Activated CD8-positive, alpha-beta T cell treated with anti-CD3 and anti-CD28 coated beads for 36 hours (primary cell): ENCODE results near the gene GAB3. TPM values are rescaled to one million over a fixed set of nuclear protein-coding genes. Genes with fewer than 3 reads are reported as not detected.

ENCODE experiments used
- ATAC-seq: fragments of 200-7000 bp; cut with Tn5 transposase; one replicate; pipeline ENCODE4 v1.10.0; 2021; ENCODE audit warnings: mild to moderate bottlenecking, moderate library complexity
- CTCF ChIA-PET: fragments of 350-600 bp; sonication (Branson Sonifier 250); formaldehyde crosslinking; loops from one replicate; lab custom pipeline; 2021; ENCODE audit warnings: antibody characterized with exemption; lab: Charles Lee
- POLR2A ChIA-PET: fragments of 350-600 bp; sonication (Branson Sonifier 250); formaldehyde crosslinking; loops from one replicate; lab custom pipeline; 2021; ENCODE audit warnings: antibody characterized with exemption; lab: Charles Lee
- DNase-seq: peaks from one replicate; pipeline ENCODE4 v3.0.0-alpha.2; 2020
- H3K27ac Mint-ChIP-seq: one replicate; pipeline ENCODE4 v1.8.0; 2021; ENCODE audit warnings: mild to moderate bottlenecking, mixed read lengths
- H3K27me3 Mint-ChIP-seq: one replicate; pipeline ENCODE4 v1.8.0; 2021; ENCODE audit warnings: mixed read lengths
- H3K36me3 Mint-ChIP-seq: one replicate; pipeline ENCODE4 v1.8.0; 2021; ENCODE audit warnings: low read depth, mixed read lengths
- H3K4me1 Mint-ChIP-seq: one replicate; pipeline ENCODE4 v1.8.0; 2021; ENCODE audit warnings: low read depth, mixed read lengths
- H3K4me3 Mint-ChIP-seq: one replicate; pipeline ENCODE4 v1.8.0; 2021; ENCODE audit warnings: mild to moderate bottlenecking, moderate library complexity, mixed read lengths
- H3K9me3 Mint-ChIP-seq: one replicate; pipeline ENCODE4 v1.8.0; 2021; ENCODE audit warnings: mixed read lengths
- intact Hi-C: fragments of 100-400 bp; cut with micrococcal nuclease; formaldehyde crosslinking; loops from one replicate; pipeline ENCODE4 v1.10.0; 2022
- total RNA-seq, 2 experiments: library from RNA; stranded (reverse); gene quantifications; one replicate each; pipeline ENCODE4 v1.2.3, GENCODE V29; 2021
- TF ChIP-seq, protein P1 (sequence below): fragments of 200-600 bp; IDR thresholded peaks from one replicate; pipeline ENCODE4 v1.8.0; 2022; ENCODE audit warnings: antibody characterized with exemption, mild to moderate bottlenecking

Gene GAB3
- total RNA-seq, 2 experiments from 2014 or later: 3.9 to 5.0 TPM

DNA sequence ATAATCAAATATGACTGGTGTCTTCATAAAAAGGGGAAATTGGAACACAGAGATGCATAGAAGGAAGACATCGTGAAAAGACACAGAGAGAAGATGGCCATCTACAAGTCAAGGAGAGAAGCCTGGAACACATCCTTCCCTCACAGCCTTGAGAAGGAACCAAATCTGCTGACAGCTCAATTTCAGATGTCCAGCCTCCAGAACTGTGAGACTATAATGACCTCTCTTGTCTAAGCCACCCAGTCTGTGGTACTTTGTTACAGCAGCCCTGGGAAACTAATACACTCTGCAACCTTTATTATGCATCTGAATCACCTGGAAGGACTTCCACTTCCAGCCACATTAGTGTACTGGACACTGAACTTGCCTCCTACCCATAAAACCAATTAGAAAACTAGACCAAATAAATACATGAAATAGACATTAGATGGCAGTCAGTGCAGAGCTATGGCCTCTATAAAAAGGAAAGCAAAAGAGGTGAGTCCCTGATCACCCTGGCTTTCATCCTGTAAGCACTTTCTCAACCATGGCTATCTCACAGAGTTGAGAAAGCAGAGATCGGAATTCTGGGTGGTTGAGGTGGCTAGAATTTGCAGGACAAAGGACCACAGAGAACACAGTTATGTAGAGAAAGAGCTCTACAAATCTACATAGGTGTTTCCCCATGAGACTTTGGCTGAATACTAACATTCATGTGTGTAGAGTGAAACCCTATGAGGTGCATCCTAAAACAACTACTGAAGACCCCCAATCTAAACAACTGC is 25.7 kb downstream of the GAB3 start:
- ChIA-PET CTCF (interaction anchor here (1.2 to 2.9 kb wide), 4 partner anchors 8 to 22 kb away, joined by 3 to 29 read pairs (median 6); no protein-coding TSS in a partner anchor), POLR2A (interaction anchor here (1.1 to 1.6 kb wide), 2 partner anchors 25 to 39 kb away, joined by 3 to 5 read pairs; no protein-coding TSS in a partner anchor)
- intact Hi-C loops: no loop called here
- peak overlapping the region; percentile 77 for H3K27ac Mint-ChIP-seq
- ATAC-seq (peak; percentile 65), DNase-seq (no peak)
- peaks cover 72% of the 10 kb centered on the region for H3K4me1 Mint-ChIP-seq
- TF ChIP-seq, protein P1, sequence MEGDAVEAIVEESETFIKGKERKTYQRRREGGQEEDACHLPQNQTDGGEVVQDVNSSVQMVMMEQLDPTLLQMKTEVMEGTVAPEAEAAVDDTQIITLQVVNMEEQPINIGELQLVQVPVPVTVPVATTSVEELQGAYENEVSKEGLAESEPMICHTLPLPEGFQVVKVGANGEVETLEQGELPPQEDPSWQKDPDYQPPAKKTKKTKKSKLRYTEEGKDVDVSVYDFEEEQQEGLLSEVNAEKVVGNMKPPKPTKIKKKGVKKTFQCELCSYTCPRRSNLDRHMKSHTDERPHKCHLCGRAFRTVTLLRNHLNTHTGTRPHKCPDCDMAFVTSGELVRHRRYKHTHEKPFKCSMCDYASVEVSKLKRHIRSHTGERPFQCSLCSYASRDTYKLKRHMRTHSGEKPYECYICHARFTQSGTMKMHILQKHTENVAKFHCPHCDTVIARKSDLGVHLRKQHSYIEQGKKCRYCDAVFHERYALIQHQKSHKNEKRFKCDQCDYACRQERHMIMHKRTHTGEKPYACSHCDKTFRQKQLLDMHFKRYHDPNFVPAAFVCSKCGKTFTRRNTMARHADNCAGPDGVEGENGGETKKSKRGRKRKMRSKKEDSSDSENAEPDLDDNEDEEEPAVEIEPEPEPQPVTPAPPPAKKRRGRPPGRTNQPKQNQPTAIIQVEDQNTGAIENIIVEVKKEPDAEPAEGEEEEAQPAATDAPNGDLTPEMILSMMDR: no peak
- H3K4me3 Mint-ChIP-seq: peak overlapping the region; percentile 5
- peaks cover 3% of the 10 kb centered on the region for H3K9me3 Mint-ChIP-seq
- no peaks in the 10 kb centered on the region for H3K27me3 Mint-ChIP-seq
- H3K36me3 Mint-ChIP-seq: peaks cover 4% of the 10 kb centered on the region

DNA sequence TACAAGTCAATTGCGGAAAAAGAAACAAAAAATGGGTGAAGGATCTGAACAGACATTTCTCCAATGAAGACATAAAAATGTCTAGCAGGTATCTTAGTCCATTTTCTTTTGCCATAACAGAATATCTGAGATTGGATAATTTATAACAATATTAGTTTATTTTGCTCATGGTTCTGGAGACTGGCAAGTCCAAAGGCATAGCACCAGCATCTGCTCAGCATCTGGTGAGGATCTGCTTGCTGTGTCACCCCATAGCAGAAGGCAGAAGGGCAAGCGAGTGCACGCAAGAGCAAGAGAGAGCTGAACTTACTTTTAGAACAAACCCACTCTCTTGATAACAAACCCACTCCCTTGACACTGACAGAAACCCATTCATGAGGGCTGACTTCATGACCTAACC is 29.7 kb downstream of the GAB3 start:
- ATAC-seq (no peak), DNase-seq (no peak)
- Mint-ChIP-seq H3K27me3 (no peaks in the 10 kb centered on the region), H3K4me3 (no peak overlapping the region), H3K9me3 (peaks cover 3% of the 10 kb centered on the region), H3K36me3 (peaks cover 4% of the 10 kb centered on the region), H3K27ac (no peak overlapping the region), H3K4me1 (peaks cover 62% of the 10 kb centered on the region)
- ChIA-PET POLR2A (no interaction called here), CTCF (no interaction called here)
- intact Hi-C loops: no loop called here
- TF ChIP-seq, protein P1: no peak

DNA sequence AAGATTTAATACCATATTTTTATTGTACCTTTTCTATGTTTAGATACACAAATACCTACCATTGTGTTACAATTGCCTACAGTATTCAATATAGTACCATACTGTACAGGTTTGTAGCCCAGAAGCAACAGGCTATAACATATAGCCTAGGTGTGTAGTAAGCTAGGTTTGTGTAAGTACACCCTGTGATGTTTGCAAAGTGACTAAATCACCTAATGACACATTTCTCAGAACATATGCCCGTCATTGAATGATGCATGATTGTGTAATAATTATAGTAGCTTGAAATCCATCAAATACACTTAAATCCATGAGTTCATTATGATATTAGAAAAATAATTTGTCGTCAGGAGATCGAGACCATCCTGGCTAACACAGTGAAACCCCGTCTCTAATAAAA is 30.8 kb downstream of the GAB3 start:
- ATAC-seq: no peak

DNA sequence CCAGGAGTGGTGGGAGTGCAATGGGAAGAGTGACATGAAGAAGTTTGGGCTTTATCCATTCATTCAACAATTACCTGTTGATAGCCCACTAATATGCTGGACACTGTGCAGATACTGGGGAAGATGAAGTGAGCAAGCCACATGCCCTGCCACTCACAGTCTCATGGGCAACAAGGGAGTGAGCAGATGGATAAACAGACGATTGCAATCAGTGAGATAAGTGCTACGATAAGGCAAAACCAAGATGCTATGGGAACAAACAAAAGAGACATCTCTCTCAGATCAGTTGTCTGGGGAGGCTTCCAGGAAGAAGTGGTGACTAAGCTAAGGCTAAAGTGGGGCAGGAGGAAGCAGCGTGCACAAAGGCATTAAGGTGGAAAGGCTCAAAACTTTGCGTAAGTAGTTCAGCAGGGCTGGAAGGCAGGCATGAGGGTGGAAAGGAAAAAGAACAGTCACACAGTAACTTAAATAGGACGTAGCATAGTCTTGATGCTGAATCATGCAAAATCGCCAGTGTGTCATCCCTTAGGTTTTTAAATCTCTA is 31.7 kb downstream of the GAB3 start:
- H3K36me3 Mint-ChIP-seq: peaks cover 4% of the 10 kb centered on the region
- no peaks in the 10 kb centered on the region for H3K27me3 Mint-ChIP-seq
- H3K9me3 Mint-ChIP-seq: peaks cover 3% of the 10 kb centered on the region
- peak; percentile 86 for ATAC-seq
- intact Hi-C loops: no loop called here
- peak overlapping the region; percentile 86 for H3K27ac Mint-ChIP-seq
- peaks cover 49% of the 10 kb centered on the region for H3K4me1 Mint-ChIP-seq
- peak overlapping the region; percentile 11 for H3K4me3 Mint-ChIP-seq
- peak; percentile 59 for DNase-seq
- POLR2A ChIA-PET: interaction anchor here (1.5 to 4.5 kb wide), 2 partner anchors 10 to 14 kb away, joined by 3 to 31 read pairs; no protein-coding TSS in a partner anchor
- CTCF ChIA-PET: interaction anchor here (1.0 to 5.0 kb wide), 4 partner anchors 11 to 42 kb away, joined by 3 to 70 read pairs (median 20); partner anchors contain the start of gene GAB3
- TF ChIP-seq, protein P1: no peak

More for the DNA sequence above, 30.8 kb downstream of the GAB3 start:
- Mint-ChIP-seq H3K27me3 (no peaks in the 10 kb centered on the region), H3K9me3 (peaks cover 3% of the 10 kb centered on the region), H3K4me1 (peaks cover 53% of the 10 kb centered on the region), H3K27ac (no peak overlapping the region), H3K36me3 (peaks cover 4% of the 10 kb centered on the region), H3K4me3 (no peak overlapping the region)
- intact Hi-C loops: no loop called here
- TF ChIP-seq, protein P1: no peak
- CTCF ChIA-PET: interaction anchor here (4.9 to 5.0 kb wide), 2 partner anchors 10 to 29 kb away, joined by 35 to 70 read pairs; partner anchors contain the start of gene GAB3
- POLR2A ChIA-PET: interaction anchor here (4.5 kb wide), 1 partner anchor 13 kb away, joined by 31 read pairs; no protein-coding TSS in a partner anchor
- DNase-seq: no peak
